NCI-H1092 treated with DMSO at 0.1 percent for 48 hours (cell line): Measurements from ENCODE around the gene INSC.
"Not testable (repeated sequence)": the region's sequence is repeated elsewhere in the genome, so short reads cannot be mapped to it uniquely, and the experiment has no call there.

Experiments used
- DNase-seq: peaks from one replicate; lab custom pipeline; 2025; lab: John Stamatoyannopoulos, UW

INSC gene, protein sequence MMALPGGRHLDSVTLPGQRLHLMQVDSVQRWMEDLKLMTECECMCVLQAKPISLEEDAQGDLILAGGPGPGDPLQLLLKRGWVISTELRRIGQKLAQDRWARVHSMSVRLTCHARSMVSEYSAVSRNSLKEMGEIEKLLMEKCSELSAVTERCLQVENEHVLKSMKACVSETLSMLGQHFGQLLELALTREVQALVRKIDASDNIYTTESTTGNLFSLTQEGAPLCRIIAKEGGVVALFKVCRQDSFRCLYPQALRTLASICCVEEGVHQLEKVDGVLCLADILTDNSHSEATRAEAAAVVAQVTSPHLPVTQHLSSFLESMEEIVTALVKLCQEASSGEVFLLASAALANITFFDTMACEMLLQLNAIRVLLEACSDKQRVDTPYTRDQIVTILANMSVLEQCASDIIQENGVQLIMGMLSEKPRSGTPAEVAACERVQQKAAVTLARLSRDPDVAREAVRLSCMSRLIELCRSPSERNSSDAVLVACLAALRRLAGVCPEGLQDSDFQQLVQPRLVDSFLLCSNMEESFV

GRCh38 chr11:15114501-15115475, at the start of gene INSC:
INSC (plus strand) TSS chr11:15114923; CDS start chr11:15149175, 34,252 bp downstream.
- no peak for DNase-seq

DNA sequence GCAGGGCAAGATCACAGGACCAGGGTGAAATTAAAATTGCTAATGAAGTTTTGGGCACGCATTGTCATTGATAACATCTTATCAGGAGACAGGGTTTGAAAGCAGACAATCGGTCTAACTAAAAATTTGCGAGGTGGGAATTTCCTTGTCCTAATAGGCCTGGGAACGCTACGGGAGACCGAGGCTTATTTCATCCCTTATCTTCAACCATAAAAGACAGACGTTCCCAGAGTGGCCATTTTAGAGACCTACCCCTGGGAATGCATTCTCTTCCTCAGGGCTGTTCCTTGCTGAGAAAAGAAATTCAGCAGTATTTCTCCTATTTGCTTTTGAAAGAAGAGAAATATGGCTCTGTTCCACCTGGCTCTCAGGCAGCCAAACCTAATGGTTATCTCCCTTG, 45.0 kb upstream of the INSC start:
- not testable (repeated sequence) for DNase-seq

DNA sequence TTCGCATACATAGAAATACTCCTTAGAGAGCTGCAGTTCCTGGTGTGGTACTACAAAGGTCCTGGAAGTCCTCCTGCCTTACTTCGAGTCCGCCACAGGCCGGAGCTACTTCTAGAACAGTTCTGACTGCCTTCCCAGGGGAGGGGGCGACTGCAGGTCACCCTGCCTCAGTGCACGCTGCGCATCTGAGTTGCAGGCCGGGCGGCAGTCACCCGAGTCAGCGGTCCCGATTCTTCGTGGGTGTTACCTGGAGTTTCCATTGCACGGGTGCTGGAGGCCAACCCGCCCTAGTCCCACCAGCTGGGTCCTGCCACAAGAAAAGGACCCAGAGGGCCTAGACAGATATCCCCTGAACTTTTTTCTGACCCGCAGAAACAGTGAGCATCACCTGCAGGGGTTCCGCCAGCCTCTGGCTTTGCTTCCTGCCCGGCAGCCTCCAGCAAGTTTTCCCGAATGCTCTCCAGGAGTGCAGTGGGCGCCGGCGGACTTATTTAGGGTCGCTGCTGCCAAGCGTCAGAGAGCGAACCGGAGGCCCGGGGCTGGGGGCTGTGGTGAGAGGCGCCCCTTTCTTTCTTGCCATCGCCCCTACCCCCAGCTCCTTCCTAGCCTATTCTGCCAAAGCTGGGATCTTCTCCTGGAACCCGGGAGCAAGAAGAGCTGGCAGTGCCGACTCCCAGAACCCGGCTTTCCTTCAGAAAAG, 43.0 kb upstream of the INSC start:
- DNase-seq = no peak

DNA sequence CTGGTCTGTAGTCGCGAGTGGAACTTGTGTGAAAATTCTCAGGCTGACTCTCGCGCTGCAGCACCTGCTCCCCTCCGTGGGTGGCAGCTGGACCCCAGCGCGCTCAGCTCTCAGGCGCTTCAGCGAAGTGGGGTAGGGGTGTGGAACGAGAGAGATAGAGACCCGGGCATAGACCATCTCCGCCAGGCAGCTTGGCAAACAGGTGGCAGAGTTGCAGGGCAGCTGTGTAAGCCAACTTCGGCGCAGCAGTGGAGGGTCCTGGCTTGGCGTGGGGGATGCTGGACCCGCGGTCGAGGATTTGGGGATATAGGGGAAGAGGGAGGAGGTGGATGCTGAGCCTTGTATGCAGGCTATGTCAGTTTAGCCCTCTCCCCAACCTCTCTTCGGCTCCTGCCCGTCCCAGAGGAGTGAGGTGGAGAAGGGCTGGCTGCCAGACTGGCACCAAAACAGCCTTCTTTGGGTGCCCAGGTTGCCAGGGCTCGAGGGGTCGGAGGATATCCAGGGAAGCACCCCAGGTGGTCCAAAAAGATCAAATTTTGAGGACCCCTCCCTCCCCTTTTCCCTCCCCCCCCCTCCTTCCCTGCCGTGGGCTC, 42.1 kb upstream of the INSC start:
- no peak for DNase-seq

DNA sequence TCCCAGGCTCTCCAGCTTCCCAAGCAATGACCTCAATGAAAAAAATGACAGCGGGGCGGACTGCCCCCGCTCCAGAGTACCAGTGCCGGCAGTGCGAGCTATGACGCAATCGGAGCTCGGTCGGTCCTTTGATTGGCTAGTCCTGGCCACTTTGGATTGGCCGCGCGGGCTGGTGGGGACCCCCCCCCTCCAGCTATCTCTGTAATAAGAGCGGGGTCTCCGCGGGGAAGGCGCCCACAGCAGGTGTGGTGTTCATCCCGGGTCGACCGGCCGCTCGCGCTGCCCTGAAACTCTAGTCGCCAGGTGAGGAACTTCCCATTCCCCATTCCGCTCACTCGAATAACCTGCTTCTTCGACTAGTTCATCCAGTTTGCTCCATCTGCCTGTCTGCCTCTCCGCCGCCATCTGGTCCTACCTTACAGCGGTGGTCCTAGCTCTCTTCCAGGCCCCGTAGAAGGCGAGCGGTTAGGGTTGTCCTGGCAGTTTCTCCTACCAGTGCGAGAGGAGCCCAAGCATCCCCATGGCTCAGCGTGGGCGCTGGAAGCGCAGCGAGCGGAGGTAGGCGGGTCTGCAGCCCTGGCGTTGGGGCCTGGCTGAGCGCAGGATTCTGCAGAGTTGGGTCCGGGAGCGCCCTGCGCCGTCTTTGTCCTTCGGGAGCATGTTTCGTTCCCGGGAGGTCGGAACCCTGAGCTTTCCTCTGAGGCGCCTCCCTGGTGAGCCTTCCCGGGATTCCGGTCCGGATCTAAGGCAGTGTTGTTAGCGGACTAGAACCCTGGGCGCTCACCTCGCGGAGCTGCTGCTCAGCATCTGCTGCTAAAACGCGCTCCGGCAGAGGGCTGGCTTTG, 41.1 kb upstream of the INSC start, which contains the start of gene CALCB:
Gene CALCB, plus strand, starts transcription at position 233 of the 845 bp plus-strand sequence. CDS start 1,126 bp downstream, outside the sequence.
- peak; percentile 60 for DNase-seq

DNA sequence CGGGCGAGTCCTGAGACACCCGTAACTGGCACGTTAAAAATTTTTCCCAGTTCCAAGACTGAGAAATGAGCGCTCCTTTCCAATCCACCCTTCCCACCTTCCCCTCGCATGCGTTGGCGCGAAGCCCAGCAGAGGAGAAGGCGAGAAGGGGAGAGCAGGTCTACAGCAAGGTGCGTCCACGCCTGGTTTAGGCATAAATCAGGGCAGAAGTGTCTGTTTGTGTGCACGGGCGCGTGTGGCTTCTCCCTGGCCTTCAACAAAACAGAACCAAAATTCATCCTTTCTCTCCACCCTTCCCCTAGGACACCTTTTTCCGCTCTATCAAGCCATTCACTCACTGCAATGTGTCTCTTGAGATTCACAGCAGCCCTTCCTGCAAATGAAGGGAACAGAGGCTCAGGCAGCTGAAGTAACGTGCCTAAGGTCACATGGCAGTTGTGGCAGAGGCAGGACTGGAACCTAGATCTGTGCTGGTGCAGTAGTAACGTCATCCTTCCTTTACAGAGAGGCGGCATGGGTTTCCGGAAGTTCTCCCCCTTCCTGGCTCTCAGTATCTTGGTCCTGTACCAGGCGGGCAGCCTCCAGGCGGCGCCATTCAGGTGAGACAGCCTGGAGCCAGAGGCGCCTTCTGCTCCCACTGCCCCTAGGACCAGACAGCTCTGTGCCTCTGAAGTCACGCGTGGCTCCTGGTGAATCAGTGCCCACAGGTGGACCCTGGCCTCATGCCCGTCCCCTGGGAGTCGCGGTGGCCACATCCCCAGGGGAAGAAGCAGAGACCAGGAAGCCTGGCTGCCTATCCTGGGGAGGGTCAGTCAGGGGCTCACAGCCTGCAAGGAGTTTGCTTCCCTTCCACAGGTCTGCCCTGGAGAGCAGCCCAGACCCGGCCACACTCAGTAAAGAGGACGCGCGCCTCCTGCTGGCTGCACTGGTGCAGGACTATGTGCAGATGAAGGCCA, 40.2 kb upstream of the INSC start:
- peak; percentile 91 for DNase-seq

- DNase-seq = no peak
These were observed 39.6 kb upstream of the INSC start for GRCh38 chr11:15075162-15075526.

- no peak for DNase-seq
These were observed 23.5 kb upstream of the INSC start for GRCh38 chr11:15091175-15091574.

GRCh38 chr11:15091625-15092024, 23.1 kb upstream of the INSC start:
- DNase-seq = no peak

DNA sequence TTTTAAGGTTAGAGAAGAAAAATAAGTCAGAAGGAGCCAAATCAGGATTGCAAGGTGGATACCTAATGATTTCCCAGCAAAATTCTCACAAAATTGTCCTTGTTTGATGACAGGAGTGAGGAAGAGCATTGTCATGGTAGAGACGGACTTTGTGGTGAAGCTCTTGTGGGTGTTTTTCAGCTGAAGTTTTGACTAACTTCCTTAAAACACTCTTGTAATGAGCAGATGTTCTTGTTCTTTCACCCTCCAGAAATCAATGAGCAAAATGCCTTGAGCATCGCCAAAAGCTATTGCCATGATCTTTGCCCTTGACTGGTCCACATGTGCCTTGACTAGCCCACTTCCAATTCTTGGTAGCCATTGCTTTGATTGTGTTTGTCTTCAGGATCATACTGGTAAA, 21.3 kb upstream of the INSC start:
- DNase-seq = no peak

- no peak for DNase-seq
These were observed 18.9 kb upstream of the INSC start for GRCh38 chr11:15095736-15096228.

DNA sequence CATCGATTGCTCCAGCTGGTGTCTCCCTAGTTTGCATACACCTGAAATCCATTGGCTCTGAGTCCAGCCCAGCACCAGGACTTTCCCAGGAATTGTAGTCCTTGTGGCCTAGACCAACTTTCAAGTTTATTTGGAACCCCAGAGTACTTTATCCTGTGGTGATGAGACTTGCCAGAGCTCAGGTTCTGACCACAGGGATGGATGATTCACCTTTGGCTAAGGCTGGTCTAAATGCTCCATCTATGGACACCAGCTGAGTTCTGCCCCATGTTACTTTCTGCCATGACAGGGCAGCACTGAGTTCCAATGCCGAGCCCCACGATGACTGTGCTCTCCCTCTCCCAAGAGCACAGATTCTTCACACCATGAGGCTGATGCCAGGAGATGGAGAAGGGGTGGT, 17.3 kb upstream of the INSC start:
- DNase-seq = no peak

DNA sequence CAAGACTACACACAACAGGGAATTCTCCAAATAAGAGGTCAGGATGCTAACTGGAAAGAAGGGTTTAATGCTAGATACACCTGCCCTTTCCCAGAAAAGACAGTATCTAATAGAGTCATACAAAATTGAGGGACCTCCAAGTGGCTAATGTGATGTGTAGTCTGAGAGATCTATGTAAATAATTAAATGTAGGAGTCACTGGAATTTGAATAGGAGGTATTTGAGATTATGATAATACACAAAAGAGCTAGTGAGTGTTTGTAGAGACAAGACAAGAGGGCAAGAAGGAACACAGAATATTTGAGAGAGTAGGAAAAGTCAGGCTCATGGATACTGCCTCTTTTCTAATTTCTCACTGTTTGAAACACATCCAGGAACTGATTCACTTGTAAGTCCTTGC, 15.5 kb upstream of the INSC start:
- no peak for DNase-seq

DNA sequence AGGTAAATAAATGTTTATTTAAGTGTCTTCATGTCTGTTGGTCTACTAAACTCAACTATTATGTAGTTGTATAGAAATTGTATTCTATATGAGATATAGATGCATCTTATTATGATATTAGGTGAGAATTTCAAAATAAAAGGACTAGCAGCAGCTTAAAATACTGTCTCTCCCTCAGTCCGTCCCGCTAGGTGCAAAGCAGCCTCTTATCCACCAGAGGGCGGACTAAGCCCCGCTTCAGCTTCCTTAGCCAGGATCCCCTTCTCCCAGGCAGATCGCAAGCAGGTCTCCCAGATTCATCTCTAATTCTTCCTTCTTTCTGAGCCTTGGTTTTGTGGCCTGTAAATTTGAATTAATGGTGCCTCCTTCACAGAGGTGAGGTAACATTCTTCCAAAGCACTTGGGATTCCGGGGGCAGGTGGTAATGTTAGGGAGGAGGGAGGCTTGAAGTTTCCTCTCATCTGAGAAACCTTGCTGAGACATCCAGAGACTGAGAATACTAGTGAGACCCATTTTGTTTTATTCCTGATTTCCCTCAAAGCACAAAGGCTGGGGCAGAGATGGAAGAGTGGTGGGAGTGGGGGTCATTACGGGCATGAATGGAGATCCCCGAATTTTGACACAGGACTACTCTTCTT, 13.5 kb upstream of the INSC start:
- peak; percentile 69 for DNase-seq

DNA sequence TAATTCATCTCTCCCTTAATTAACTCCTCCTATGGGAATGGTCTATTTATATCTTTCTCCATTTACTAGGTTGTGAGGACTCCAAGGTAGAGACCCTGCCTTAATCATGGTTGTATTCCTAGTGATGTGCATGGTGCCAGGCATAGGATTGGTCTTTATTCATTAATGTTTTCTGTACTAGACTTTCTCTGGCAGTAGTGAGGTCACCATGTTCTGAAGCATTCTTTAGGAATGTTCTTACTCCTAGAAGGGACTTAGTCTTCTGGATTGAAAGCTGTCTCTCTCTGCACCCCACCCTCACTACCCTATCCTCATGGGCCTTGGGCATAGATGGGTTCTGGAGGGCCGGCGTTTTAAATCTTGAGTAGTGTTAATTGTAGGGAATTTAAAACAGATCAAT, 10.6 kb upstream of the INSC start:
- no peak for DNase-seq

DNA sequence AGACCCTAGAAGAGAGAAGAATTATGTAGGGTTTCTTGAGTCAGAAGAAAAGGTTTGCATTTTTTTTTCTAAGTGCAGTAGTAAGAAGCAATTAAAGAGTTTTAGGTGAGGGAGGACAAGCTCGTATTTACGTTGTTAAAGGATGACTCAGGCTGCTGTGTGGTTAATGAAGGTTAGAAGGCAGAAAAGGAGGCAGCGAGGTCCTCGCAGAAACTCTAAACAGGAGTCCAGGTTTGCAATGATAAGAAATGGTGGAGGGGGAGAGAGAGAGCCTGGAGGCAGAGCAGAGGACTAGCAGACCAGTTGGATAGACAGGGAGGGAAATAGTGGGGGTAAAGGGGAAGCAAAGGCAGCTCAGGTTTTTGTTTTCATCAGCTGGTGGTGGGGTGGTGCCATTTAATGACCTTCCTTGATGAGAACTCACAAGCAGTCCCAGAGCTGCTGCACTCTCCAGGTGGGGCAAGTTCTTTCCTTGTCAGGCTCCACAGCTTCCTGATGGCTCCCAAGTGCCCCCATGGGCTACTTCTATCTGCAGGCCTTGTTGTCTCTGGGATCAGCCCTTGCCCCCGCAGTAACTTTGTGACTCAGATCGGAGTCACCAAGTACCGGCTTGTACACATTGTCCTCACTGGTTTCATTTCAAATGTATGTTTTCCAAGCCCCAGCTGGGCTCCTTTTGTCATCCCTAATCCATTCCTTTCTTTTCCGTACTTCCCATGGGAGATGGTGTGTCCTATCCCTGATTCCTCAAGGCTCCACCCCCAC, 8.3 kb upstream of the INSC start:
- DNase-seq = no peak

DNA sequence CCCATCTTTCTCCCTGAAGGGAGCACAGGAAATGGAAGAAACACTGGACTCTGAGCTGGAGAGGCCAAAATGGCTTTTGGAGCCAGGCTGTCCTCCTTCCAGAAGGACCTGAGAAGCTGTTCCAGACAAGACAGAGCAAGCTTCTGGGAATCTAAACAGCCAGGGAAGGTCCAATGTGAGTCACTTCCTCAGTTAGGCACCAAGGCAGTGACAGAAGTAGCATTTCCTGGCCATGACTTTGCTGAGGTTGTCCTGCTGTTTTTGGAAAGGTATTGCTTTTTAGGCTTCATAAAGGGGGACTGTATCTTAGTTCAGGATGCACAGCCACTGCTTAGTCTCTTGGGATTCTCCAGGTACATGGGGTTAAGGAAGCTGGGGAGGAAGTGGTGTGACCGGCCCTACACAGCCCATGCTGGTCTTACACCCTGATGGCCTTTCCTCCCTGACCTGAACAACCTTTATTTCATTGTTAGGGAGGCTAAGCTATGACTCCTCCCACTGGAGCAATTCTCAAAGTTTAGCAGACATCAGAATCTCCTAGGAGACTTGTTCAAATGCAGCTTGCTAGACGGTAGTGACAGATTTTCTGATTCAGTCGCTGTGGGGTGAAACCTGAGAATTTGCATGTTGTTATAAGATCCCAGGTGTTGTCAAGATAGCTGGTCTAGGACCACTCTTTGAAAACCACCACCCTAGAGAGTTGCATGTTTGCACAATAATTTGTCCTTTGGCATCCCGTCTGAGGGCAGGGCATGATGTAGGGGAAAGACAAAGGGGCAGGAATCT, 6.8 kb upstream of the INSC start:
- no peak for DNase-seq
